Stomach (tissue), 4 donors: ENCODE results near the gene WBP1.

Experiments
- POLR2AphosphoS5 ChIP-seq, 3 donors: sonication (generic); formaldehyde crosslinking; IDR thresholded peaks; one replicate each; pipeline ENCODE4 v1.6.1; 2016; ENCODE audit warnings: antibody characterized with exemption in 3 of 3
- TF ChIP-seq, protein P1 (sequence below), 7 experiments: fragments of 450-650 bp in 4 of 7; fragments of 200-600 bp in 3 of 7; sonication (generic) in 3 of 7; IDR thresholded peaks; one replicate each; pipeline ENCODE4 v1.5.1; 2016 to 2019; ENCODE audit warnings: antibody characterized with exemption in 7 of 7, control low read depth in 2 of 7, mild to moderate bottlenecking in 1 of 7

DNA sequence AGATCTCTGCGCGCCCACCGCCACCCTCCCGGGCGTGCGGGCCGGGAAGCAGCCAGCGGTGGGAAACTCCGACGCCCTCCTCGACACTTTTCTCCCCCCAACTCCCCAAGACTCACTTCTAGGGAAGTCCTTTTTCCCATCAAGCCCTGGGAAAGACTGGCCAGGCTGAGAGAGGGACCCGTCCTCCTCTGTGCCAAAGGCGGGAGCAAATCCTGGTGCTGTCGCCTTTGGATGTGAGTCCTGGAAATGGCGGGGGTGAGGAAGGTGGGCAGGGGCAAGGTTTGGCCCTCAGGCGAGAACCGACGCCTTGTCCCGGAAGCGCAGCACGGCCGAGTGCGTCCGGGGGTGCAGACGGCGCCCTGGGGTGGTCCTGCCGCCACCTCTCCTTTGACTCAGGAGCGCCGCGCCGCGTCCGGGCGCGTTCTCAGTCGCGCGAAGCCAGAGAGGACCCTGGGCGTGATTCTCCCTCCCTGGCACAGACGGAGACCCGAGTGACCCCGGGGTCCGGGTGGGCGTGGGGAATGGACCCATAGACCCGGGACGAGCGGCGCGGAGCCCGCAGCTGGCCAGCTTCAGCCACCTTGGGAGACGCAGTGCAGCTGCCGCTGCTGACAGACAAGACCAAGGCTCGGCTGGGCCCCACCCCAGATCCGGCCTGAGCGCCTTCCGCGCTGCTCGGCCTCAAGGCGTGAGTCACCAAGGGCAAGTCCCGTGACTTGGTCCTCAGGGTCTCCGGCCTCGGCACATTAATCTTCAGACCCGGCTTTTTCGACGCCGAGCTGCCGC is 44.7 kb downstream of the WBP1 start:
- TF ChIP-seq, protein P1, sequence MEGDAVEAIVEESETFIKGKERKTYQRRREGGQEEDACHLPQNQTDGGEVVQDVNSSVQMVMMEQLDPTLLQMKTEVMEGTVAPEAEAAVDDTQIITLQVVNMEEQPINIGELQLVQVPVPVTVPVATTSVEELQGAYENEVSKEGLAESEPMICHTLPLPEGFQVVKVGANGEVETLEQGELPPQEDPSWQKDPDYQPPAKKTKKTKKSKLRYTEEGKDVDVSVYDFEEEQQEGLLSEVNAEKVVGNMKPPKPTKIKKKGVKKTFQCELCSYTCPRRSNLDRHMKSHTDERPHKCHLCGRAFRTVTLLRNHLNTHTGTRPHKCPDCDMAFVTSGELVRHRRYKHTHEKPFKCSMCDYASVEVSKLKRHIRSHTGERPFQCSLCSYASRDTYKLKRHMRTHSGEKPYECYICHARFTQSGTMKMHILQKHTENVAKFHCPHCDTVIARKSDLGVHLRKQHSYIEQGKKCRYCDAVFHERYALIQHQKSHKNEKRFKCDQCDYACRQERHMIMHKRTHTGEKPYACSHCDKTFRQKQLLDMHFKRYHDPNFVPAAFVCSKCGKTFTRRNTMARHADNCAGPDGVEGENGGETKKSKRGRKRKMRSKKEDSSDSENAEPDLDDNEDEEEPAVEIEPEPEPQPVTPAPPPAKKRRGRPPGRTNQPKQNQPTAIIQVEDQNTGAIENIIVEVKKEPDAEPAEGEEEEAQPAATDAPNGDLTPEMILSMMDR (IDR thresholded peaks at IDR 0.05): peak in 1 of 7 experiments; percentile 20
- TF ChIP-seq POLR2AphosphoS5 (IDR thresholded peaks at IDR 0.05): peak; percentile 39 to 86 (median 82)
